ENCODE data around the gene HDAC2. TPM values are rescaled to one million over a fixed set of nuclear protein-coding genes. Genes with fewer than 3 reads are reported as not detected.

The HDAC2 gene
- total and polyA plus RNA-seq, 2 experiments from 2014 or later, result 343 to 355 TPM

GRCh38 chr6:114000069-114000468 is 29.1 kb upstream of the HDAC2 start:
- Histone ChIP-seq H3K4me3 (no peak overlapping the region), H2AFZ (no peak overlapping the region), H3K79me2 (replicated peaks; ENCODE audit: insufficient read depth) (no peaks in the 10 kb centered on the region), H4K20me1 (replicated peaks; ENCODE audit: insufficient read depth) (no peaks in the 10 kb centered on the region), H3K9me2 (ENCODE audit: insufficient read depth) (no peaks in the 10 kb centered on the region), H3K27ac (ENCODE audit: low read depth) (no peak overlapping the region), H3F3A (replicated peaks; ENCODE audit: low read depth) (no peaks in the 10 kb centered on the region), H3K36me3 (ENCODE audit: insufficient read depth) (no peaks in the 10 kb centered on the region), H3K27me3 (ENCODE audit: insufficient read depth) (no peaks in the 10 kb centered on the region), H3K4me1 (ENCODE audit: insufficient read depth) (peaks cover 12% of the 10 kb centered on the region; the same call in 1 of the 2 replicates), H3K4me2 (no peak overlapping the region)
- Mint-ChIP-seq H3K27me3 (ENCODE audit: insufficient read depth, low read depth, poor library complexity) (peaks cover 3% of the 10 kb centered on the region), H3K9me3 (peaks cover 3% of the 10 kb centered on the region), H3K4me1 (peaks cover 19% of the 10 kb centered on the region), H3K27ac (no peak overlapping the region), H3K4me3 (no peak overlapping the region), H3K36me3 (ENCODE audit: low read depth) (peaks cover 19% of the 10 kb centered on the region)
- TF ChIP-seq ZNF114 (CRISPR knock-in tag; IDR thresholded peaks at IDR 0.05) (no peak), ZNF331 (CRISPR knock-in tag; IDR thresholded peaks at IDR 0.05; ENCODE audit: low read depth) (no peak), CREB1 (CRISPR knock-in tag; IDR thresholded peaks at IDR 0.05; ENCODE audit: low read depth) (no peak), STAT1 (IDR thresholded peaks at IDR 0.05; ENCODE audit: unreplicated experiment) (no peak), ZNF462 (CRISPR knock-in tag; IDR thresholded peaks at IDR 0.05) (no peak), ETS1 (IDR thresholded peaks at IDR 0.05) (no peak), POLR2AphosphoS5 (IDR thresholded peaks at IDR 0.05; ENCODE audit: low read depth) (no peak), JUNB (IDR thresholded peaks at IDR 0.05; ENCODE audit: unreplicated experiment) (no peak), NANOG (IDR thresholded peaks at IDR 0.05; ENCODE audit: borderline replicate concordance) (no peak)
- TF ChIP-seq, protein P1, sequence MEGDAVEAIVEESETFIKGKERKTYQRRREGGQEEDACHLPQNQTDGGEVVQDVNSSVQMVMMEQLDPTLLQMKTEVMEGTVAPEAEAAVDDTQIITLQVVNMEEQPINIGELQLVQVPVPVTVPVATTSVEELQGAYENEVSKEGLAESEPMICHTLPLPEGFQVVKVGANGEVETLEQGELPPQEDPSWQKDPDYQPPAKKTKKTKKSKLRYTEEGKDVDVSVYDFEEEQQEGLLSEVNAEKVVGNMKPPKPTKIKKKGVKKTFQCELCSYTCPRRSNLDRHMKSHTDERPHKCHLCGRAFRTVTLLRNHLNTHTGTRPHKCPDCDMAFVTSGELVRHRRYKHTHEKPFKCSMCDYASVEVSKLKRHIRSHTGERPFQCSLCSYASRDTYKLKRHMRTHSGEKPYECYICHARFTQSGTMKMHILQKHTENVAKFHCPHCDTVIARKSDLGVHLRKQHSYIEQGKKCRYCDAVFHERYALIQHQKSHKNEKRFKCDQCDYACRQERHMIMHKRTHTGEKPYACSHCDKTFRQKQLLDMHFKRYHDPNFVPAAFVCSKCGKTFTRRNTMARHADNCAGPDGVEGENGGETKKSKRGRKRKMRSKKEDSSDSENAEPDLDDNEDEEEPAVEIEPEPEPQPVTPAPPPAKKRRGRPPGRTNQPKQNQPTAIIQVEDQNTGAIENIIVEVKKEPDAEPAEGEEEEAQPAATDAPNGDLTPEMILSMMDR (conservative IDR thresholded peaks at IDR 0.05; ENCODE audit: low read depth in 2 of 2), result no peak
- DNase-seq (ENCODE audit: low spot score) (no peak), ATAC-seq (no peak)
